A673 (cell line): ENCODE results near the gene CYP2F1.

Experiments
- CTCF ChIP-seq: fragments of 300-800, 200-600 bp; sonication (generic); conservative IDR thresholded peaks from 2 replicates; pipeline ENCODE4 v1.5.1; 2017; ENCODE audit warnings: low read depth, mild to moderate bottlenecking, antibody characterized with exemption, low read length, moderate library complexity, mixed read lengths
- EZH2 ChIP-seq: fragments of 200-600 bp; sonication (generic); IDR thresholded peaks from 2 replicates; pipeline ENCODE4 v1.6.1; 2017; ENCODE audit warnings: borderline replicate concordance, low read depth, mild to moderate bottlenecking, mixed read lengths, antibody characterized with exemption, low read length; ENCODE audit not compliant: poor library complexity, severe bottlenecking

DNA sequence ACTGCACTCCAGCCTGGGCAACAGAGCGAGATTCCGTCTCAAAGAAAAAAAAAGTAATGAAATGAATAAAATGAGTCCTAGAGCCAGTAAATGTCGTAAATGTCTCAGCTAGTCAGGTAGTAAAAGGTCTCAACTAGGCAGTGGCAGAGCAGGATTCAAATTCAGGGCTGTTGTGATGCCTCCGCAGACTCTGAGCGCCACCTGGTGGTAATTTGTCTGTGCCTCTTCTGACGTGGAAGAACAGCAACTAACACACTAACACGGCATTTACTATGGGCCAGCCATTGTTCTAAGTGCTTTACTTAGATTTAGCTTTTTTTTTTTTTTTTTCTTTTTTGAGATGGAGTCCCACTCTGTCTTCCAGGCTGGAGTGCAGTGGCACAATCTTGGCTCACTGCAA lies 30.2 kb downstream of the CYP2F1 start:
- TF ChIP-seq CTCF (peak; percentile 85), EZH2 (no peak)
